Activated CD4-positive, alpha-beta T cell treated with anti-CD3 and anti-CD28 coated beads, Interleukin-2, amount 10 ng/mL, durations not matched to agents 7 days and 5 days (primary cell): ENCODE data around the gene WFIKKN1. TPM values are rescaled to one million over a fixed set of nuclear protein-coding genes. Genes with fewer than 3 reads are reported as not detected.
A peak's percentile ranks its signal among the peaks of the same experiment; 100 is the strongest.

Source experiments
- CTCF ChIA-PET: fragments of 350-600 bp; sonication (Branson Sonifier 250); formaldehyde crosslinking; loops from one replicate; lab custom pipeline; 2021; ENCODE audit warnings: antibody characterized with exemption; lab: Charles Lee
- POLR2A ChIA-PET: fragments of 350-600 bp; sonication (Branson Sonifier 250); formaldehyde crosslinking; loops from one replicate; lab custom pipeline; 2021; ENCODE audit warnings: antibody characterized with exemption; lab: Charles Lee
- DNase-seq: peaks from one replicate; pipeline ENCODE4 v3.0.0-alpha.2; 2020
- H3K27ac Mint-ChIP-seq: one replicate; pipeline ENCODE4 v1.8.0; 2021; ENCODE audit warnings: mild to moderate bottlenecking, moderate library complexity, mixed read lengths
- H3K27me3 Mint-ChIP-seq: one replicate; pipeline ENCODE4 v1.8.0; 2021; ENCODE audit warnings: mixed read lengths
- H3K36me3 Mint-ChIP-seq: one replicate; pipeline ENCODE4 v1.8.0; 2021; ENCODE audit warnings: low read depth, mixed read lengths
- H3K4me1 Mint-ChIP-seq: one replicate; pipeline ENCODE4 v1.8.0; 2021; ENCODE audit warnings: mixed read lengths
- H3K4me3 Mint-ChIP-seq: one replicate; pipeline ENCODE4 v1.8.0; 2021; ENCODE audit warnings: mild to moderate bottlenecking, moderate library complexity, mixed read lengths
- H3K9me3 Mint-ChIP-seq: one replicate; pipeline ENCODE4 v1.8.0; 2021; ENCODE audit warnings: mixed read lengths
- total RNA-seq, 2 experiments: library from RNA; stranded (reverse); gene quantifications; one replicate each; pipeline ENCODE4 v1.2.3, GENCODE V29; 2021

WFIKKN1 gene
- total RNA-seq, 2 experiments from 2014 or later, result 1.8 to 2.7 TPM

DNA sequence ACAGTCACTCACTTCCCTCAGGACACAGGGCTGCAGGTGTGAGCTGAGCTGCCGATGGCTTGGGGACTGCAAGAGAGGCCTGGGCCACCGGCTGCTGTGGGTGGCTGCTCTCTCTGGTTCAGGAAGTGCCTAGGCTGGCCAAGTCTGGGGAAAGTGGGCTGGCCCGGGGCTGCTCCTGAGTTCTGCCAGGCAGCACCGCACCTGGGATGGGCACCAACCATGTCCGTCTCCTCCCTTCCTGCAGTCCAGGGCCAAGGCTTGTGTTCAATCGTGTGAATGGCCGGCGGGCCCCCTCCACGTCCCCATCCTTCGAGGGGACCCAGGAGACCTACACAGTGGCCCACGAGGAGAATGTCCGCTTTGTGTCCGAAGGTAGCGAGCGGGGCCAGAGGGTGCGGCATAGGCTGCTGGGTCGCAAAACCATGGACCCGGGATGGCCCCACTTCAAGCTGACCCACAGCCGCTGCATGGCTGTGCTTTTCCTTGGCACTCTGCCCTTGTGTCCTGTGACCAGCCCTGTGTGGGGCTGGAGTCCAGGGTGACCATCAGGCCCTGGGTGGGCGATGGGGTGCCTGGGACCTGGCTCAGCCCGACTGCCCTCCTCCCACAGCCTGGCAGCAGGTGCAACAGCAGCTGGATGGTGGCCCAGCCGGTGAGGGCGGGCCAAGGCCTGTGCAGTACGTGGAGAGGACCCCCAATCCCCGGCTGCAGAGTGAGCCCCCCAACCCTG is 16.6 kb downstream of the WFIKKN1 start:
- Mint-ChIP-seq H3K27me3 (no peaks in the 10 kb centered on the region), H3K4me3 (no peak overlapping the region), H3K27ac (no peak overlapping the region), H3K36me3 (no peaks in the 10 kb centered on the region), H3K9me3 (no peaks in the 10 kb centered on the region), H3K4me1 (peaks cover 30% of the 10 kb centered on the region)
- DNase-seq, result no peak
- ChIA-PET POLR2A (no interaction called here), CTCF (interaction anchor here (0.7 to 1.5 kb wide), 7 partner anchors 11 to 58 kb away, joined by 3 to 7 read pairs (median 3); partner anchors contain the start of gene METTL26)

DNA sequence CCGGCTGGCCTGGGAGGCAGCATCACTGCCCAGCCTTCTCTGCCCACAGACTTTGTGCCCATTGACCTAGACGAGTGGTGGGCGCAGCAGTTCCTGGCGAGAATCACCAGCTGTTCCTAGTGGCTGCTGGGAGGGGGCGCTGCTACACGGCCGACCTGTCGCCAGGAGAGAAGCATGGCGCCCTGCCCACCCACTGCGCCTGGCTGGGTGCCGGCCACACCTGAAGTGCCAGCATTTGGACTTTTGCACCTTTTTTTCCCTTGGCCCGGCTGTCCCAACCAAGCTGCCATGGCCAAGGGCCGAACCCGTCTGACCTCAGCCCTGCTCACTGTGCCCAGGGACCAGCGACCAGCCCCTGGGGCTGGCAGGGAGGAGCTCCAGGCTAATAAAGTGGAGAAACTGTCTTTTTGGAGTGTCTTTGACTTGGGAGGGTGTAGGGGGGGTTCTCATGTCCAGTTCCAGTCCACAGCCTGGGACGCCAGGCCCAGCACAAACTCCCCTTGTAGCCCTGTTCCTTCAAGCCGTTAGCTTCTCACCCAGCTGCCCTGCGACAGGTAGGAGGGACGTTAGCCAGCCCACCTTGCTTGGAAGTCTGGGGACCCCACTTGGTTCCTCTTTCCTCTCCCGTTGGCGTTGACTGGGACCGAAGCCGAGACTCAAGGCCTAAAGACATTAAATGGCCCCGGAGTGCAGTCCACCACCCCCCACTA is 17.4 kb downstream of the WFIKKN1 start:
- no peaks in the 10 kb centered on the region for H3K9me3 Mint-ChIP-seq
- no peaks in the 10 kb centered on the region for H3K27me3 Mint-ChIP-seq
- H3K4me1 Mint-ChIP-seq, result peaks cover 26% of the 10 kb centered on the region
- POLR2A ChIA-PET, result no interaction called here
- no peak for DNase-seq
- CTCF ChIA-PET, result interaction anchor here (0.7 to 1.5 kb wide), 8 partner anchors 11 to 59 kb away, joined by 3 to 7 read pairs (median 3); partner anchors contain the start of gene METTL26
- no peaks in the 10 kb centered on the region for H3K36me3 Mint-ChIP-seq
- peak overlapping the region; percentile 73 for H3K4me3 Mint-ChIP-seq
- peak overlapping the region; percentile 77 for H3K27ac Mint-ChIP-seq

DNA sequence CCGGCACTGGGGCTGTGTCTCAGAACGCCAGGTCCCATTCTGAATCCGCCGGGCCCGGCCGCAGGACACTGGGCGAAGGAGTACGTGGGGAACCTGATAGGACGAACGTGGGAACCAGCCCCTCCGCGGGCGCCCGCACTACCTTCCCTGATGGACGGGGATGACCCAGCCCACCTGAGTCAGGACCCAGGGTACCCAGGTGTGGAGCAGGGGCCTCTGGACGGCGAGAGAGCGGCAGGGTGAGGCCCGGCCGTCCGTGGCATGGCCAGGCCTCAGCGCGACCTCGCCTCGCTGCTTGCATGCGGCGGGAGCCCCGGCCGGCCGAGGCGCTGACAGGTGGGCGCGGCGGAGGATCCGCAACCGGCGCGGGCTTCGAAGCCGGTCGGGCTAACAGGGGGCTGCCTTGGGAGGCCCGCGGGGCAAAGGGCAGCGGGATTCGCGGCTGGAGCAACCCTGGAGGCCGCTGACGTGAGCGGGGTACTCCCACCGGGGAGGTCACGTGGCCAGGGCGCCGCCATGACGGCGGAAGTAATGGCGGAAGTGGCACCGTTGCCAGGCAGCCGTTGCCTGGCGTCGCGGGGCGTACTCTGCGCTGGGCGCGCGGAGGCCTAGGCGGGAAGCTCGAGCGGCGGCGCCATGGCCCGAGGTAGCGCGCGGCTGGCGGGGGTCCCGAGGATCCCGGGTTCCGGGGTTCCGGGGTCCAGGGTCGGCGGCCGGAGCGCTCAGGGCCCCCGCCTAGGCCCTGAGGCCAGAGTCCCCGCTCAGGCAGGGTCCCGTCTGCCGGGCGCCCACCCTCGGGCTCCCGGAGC is 18.2 kb downstream of the WFIKKN1 start, which contains the start of gene WDR90:
TSS of gene WDR90 (plus strand) at position 585 of the 809 bp plus-strand sequence. CDS start at position 637, 52 bp downstream.
- POLR2A ChIA-PET, result interaction anchor here (0.7 kb wide), 1 partner anchor 20 kb away, joined by 3 read pairs; no protein-coding TSS in a partner anchor

DNA sequence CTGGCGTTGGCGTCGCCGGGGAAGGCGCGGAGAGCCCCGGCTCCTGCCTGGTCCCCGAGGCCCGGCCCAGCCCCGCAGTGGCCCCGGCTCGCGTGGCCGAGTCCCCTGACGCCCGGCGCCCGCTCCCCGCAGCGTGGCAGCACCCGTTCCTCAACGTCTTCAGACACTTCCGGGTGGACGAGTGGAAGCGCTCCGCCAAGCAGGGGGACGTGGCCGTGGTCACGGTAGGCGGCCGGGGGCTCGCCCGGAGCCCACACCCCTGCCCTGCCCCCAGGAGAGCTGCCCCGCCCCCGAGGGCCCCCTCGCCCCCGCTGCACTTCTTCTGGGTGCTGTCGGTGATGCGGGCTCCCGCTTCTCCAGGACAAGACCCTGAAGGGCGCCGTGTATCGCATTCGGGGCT is 18.8 kb downstream of the WFIKKN1 start:
- H3K27ac Mint-ChIP-seq, result no peak overlapping the region
- CTCF ChIA-PET, result interaction anchor here (1.6 to 3.1 kb wide), 2 partner anchors 13 to 18 kb away, joined by 6 to 13 read pairs; partner anchors contain the start of genes METTL26 and RHOT2
- peaks cover 15% of the 10 kb centered on the region for H3K4me1 Mint-ChIP-seq
- no peaks in the 10 kb centered on the region for H3K9me3 Mint-ChIP-seq
- peak; percentile 33 for DNase-seq
- no peaks in the 10 kb centered on the region for H3K36me3 Mint-ChIP-seq
- peak overlapping the region; percentile 72 for H3K4me3 Mint-ChIP-seq
- H3K27me3 Mint-ChIP-seq, result no peaks in the 10 kb centered on the region
- POLR2A ChIA-PET, result interaction anchor here (0.7 kb wide), 1 partner anchor 19 kb away, joined by 3 read pairs; no protein-coding TSS in a partner anchor

More for the DNA sequence above, 18.2 kb downstream of the WFIKKN1 start, which contains the start of gene WDR90:
- Mint-ChIP-seq H3K4me1 (peaks cover 22% of the 10 kb centered on the region), H3K4me3 (peak within 1 kb of the TSS; percentile 73), H3K27ac (peak within 1 kb of the TSS; percentile 77), H3K27me3 (no peaks in the 10 kb centered on the region), H3K9me3 (no peaks in the 10 kb centered on the region), H3K36me3 (no peaks in the 10 kb centered on the region)
- DNase-seq, result peak; percentile 94
- CTCF ChIA-PET, result interaction anchor here (0.9 to 3.1 kb wide), 7 partner anchors 10 to 60 kb away, joined by 3 to 13 read pairs (median 6); partner anchors contain the start of genes METTL26 and RHOT2

DNA sequence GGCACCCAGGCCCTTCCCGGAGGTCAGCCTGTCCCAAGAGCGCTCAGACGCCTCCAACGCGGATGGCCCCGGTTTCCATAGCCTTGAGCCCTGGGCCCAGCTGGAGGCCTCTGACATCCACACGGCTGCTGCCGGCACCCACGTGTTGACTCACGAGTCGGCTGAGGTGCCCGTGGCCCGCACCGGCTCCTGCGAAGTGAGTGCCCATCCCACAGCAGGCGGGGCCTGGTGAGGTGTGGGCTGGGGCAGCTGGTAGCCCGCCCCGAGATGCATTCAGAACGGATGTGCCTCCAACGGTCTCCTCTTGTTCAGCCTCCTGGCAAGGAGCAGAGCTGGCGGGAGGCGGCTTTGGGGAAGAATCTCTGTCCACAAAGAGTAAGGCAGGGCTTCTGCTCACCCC is 21.1 kb downstream of the WFIKKN1 start:
- CTCF ChIA-PET, result interaction anchor here (3.1 kb wide), 1 partner anchor 16 kb away, joined by 13 read pairs; the partner anchor contains the start of gene RHOT2
- Mint-ChIP-seq H3K27ac (no peak overlapping the region), H3K4me3 (no peak overlapping the region), H3K27me3 (no peaks in the 10 kb centered on the region), H3K4me1 (peaks cover 13% of the 10 kb centered on the region), H3K36me3 (no peaks in the 10 kb centered on the region), H3K9me3 (no peaks in the 10 kb centered on the region)
- no peak for DNase-seq
- POLR2A ChIA-PET, result no interaction called here

DNA sequence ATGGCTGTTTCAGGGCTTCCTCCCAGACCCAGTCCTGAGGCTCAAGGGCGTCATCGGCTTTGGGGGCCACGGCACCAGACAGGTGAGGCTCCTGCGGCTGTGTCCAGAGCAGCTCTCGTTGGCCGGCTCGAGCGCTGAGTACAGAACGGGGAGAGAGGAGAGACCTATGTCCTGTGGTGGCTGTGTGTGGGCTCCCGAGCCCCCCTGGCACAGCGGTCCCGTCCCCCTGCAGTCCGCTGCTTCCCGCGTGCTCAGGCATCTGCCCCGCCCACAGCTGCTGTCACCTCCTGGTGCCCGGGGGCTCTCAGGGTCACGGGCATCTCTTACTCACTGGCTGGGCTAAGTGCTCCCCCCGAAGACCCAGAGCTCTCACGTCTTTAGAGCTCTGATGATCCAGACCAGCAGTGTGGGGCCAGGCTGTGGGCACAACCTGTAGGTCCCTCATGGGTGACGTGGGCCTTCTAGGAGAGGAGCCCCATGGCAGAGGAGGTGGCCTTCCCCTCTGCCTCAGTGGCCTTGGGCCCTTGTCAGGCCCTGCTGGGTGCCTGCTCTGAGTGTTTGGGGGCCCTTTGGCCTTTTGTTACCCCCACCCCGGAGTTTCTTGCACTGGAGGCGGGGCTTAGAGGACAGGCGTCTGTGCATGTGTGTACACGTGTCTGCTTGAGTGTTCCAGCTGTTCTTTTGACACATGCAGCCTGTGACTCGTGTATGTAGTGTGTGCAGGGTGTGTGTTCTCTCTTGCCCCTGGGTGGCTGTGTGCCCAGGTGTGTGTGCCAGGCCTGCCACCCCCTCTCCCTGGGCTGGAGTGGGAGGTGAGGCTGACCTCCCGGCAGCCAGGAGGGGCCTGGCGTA is 21.9 kb downstream of the WFIKKN1 start:
- ChIA-PET POLR2A (no interaction called here), CTCF (no interaction called here)
- Mint-ChIP-seq H3K36me3 (no peaks in the 10 kb centered on the region), H3K27me3 (no peaks in the 10 kb centered on the region), H3K4me1 (peaks cover 13% of the 10 kb centered on the region), H3K9me3 (no peaks in the 10 kb centered on the region), H3K4me3 (no peak overlapping the region), H3K27ac (no peak overlapping the region)
- no peak for DNase-seq

DNA sequence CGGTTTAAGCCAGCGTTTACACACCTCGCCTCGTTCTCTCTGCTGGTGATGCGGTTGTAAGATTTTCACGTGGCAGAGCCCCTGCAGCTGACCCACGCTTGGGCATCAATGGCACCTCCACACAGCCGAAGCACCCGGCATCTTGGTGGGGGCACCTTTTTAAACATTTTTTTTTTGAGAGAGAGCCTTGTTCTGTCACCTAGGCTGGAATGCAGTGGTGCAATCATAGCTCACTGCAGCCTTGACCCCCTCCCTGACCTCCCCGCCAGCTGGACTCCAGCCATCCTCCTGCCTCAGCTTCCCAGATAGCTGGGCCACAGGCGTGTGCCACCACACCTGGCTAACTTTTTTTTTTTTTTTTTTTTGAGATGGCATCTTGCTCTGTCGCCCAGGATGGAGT is 23.2 kb downstream of the WFIKKN1 start:
- ChIA-PET POLR2A (no interaction called here), CTCF (interaction anchor here (0.6 to 1.6 kb wide), 2 partner anchors 22 to 55 kb away, joined by 3 to 6 read pairs; no protein-coding TSS in a partner anchor)
- Mint-ChIP-seq H3K4me3 (no peak overlapping the region), H3K9me3 (no peaks in the 10 kb centered on the region), H3K36me3 (no peaks in the 10 kb centered on the region), H3K27me3 (no peaks in the 10 kb centered on the region), H3K4me1 (peaks cover 4% of the 10 kb centered on the region), H3K27ac (no peak overlapping the region)
- DNase-seq, result no peak

DNA sequence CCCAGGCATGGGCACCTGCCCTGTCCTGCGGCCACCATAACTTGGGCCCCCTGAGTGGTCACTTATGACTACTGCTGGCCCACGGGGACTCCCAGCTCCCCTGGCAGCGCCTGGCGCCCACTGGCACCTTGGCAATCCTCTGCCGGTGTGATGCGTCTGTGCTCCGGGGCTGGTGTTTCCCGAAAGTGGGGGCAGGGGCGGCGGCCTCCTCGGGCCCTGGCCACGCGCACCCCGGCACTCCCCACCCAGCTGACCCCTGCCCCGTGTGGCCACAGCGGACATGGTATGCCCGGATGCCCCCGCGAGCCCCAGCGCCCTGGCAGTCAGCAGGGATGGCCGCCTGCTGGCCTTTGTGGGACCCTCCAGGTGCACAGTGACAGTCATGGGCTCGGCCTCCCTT is 26.7 kb downstream of the WFIKKN1 start:
- ChIA-PET CTCF (interaction anchor here (0.6 to 1.6 kb wide), 3 partner anchors 11 to 413 kb away, joined by 3 to 4 read pairs (median 3); partner anchors contain the start of gene RHOT2), POLR2A (no interaction called here)
- no peak for DNase-seq

DNA sequence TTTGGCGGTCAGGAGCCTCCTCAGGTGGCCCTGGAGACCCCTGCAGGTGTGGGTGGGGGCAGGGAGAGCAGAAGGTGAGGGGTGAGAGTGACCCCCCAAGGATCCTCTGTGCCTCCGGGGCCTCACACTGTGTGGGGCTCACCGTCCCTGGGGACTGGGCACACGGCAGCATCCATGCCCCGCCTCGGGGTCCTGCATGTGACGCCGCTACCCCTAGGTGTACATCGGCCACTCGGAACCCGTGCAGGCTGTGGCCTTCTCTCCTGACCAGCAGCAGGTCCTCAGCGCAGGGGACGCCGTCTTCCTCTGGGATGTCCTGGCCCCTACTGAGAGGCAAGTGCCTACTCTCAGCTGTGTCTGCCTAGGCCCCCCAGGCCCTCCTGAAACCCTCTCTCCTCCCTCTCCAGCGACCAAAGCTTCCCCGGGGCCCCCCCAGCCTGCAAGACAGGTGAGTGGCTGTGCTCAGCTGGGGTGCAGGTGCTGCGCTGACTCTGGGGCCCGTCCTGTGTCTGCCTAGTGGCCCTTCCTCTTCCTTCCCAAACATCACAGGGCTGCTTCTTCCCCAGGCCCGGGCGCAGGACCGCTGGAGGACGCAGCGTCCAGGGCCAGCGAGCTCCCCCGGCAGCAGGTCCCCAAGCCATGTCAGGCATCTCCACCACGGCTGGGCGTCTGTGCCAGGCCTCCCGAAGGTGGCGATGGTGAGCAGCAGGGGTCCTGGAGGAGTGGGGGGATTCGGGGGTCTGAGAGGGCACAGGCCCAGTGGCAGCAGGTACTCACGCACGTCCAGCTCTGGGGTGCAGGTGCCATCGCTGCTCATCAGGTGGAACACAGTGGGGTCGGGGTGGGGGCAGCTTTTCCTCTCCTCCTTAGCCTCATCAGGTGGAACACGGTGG is 28.1 kb downstream of the WFIKKN1 start:
- H3K36me3 Mint-ChIP-seq, result no peaks in the 10 kb centered on the region
- CTCF ChIA-PET, result interaction anchor here (1.0 kb wide), 1 partner anchor 11 kb away, joined by 4 read pairs; no protein-coding TSS in a partner anchor
- no peaks in the 10 kb centered on the region for H3K27me3 Mint-ChIP-seq
- no peak overlapping the region for H3K4me3 Mint-ChIP-seq
- no peak overlapping the region for H3K27ac Mint-ChIP-seq
- H3K4me1 Mint-ChIP-seq, result peaks cover 5% of the 10 kb centered on the region
- no peak for DNase-seq
- H3K9me3 Mint-ChIP-seq, result no peaks in the 10 kb centered on the region
- POLR2A ChIA-PET, result no interaction called here

More for the DNA sequence above, 26.7 kb downstream of the WFIKKN1 start:
- Mint-ChIP-seq H3K4me1 (peaks cover 5% of the 10 kb centered on the region), H3K4me3 (no peak overlapping the region), H3K36me3 (no peaks in the 10 kb centered on the region), H3K27me3 (no peaks in the 10 kb centered on the region), H3K27ac (no peak overlapping the region), H3K9me3 (no peaks in the 10 kb centered on the region)

DNA sequence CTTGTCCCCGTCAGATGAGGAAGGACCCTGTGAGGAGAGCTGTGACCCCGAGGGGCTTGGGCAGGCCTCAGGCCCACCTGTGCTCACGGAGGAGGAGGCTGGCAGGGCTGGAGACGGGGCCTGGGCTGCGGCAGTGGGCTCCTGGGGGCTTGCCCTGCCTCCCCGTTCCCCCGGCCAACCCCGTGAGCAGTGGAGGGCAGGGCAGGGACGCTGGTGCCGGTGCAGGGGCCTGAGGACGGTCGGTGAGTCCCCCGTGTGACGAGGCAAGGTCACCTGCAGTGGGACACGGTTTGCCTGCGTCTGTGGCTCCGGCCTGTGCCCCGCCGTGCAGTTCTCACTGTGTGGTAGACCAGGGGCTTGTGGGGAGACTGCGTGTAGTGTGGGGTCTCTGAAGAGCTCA is 28.8 kb downstream of the WFIKKN1 start:
- Mint-ChIP-seq H3K27me3 (no peaks in the 10 kb centered on the region), H3K36me3 (no peaks in the 10 kb centered on the region), H3K9me3 (no peaks in the 10 kb centered on the region), H3K4me1 (peaks cover 5% of the 10 kb centered on the region), H3K27ac (no peak overlapping the region), H3K4me3 (no peak overlapping the region)
- ChIA-PET POLR2A (no interaction called here), CTCF (interaction anchor here (0.9 to 1.0 kb wide), 2 partner anchors 11 to 68 kb away, joined by 4 to 5 read pairs; no protein-coding TSS in a partner anchor)
- no peak for DNase-seq

DNA sequence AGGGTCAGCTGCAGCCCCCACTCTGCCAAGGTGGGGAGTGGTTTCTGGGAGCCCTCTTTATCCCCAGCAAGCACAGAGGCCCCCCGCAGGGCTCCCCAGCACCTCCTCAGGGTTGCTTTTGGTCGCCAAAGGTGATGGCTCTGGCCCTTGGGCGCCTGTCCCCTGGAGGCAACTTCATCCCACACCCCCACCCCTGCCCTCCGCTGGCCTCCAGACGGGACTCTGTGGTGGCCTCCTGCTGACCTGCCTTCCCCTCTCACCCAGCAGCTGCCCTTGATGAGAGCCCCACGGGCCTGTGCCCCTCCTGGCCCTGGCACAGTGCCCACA is 29.3 kb downstream of the WFIKKN1 start:
- CTCF ChIA-PET, result interaction anchor here (0.9 kb wide), 1 partner anchor 68 kb away, joined by 5 read pairs; no protein-coding TSS in a partner anchor
- POLR2A ChIA-PET, result no interaction called here
- no peaks in the 10 kb centered on the region for H3K27me3 Mint-ChIP-seq
- H3K9me3 Mint-ChIP-seq, result no peaks in the 10 kb centered on the region
- no peak for DNase-seq
- H3K4me3 Mint-ChIP-seq, result no peak overlapping the region
- peaks cover 5% of the 10 kb centered on the region for H3K4me1 Mint-ChIP-seq
- no peaks in the 10 kb centered on the region for H3K36me3 Mint-ChIP-seq
- no peak overlapping the region for H3K27ac Mint-ChIP-seq
